Muscle of leg (tissue), 11 donors: ENCODE data around the gene ABR. TPM values are rescaled to one million over a fixed set of nuclear protein-coding genes. Genes with fewer than 3 reads are reported as not detected.
"Not testable (repeated sequence)": the region's sequence is repeated elsewhere in the genome, so short reads cannot be mapped to it uniquely, and the experiment has no call there.

ENCODE experiments used
- DNase-seq: peaks from one replicate; pipeline ENCODE4 v3.0.0; 2013
- H3K27ac ChIP-seq: one replicate; pipeline ENCODE4 v1.5.1; 2013; ENCODE audit warnings: mild to moderate bottlenecking, low read length, control low read depth
- H3K27me3 ChIP-seq: one replicate; pipeline ENCODE4 v1.6.1; 2013; ENCODE audit warnings: low read length; ENCODE audit not compliant: control insufficient read depth, insufficient read depth
- H3K36me3 ChIP-seq: one replicate; pipeline ENCODE4 v1.6.1; 2013; ENCODE audit warnings: low read length; ENCODE audit not compliant: control insufficient read depth, insufficient read depth
- H3K4me1 ChIP-seq: one replicate; pipeline ENCODE4 v1.6.1; 2013; ENCODE audit warnings: low read length; ENCODE audit not compliant: control insufficient read depth, insufficient read depth
- H3K4me3 ChIP-seq: one replicate; pipeline ENCODE4 v1.5.1; 2013; ENCODE audit warnings: low read length, control low read depth
- H3K9me3 ChIP-seq: replicated peaks from 2 replicates; pipeline ENCODE4 v1.6.1; 2013; ENCODE audit warnings: low read depth, low read length; ENCODE audit not compliant: control insufficient read depth
- WGBS: methylation state at CpG from one replicate; pipeline ENCODE4 v1.1.5; 2013; ENCODE audit warnings: missing lambda C conversion rate; ENCODE audit not compliant: insufficient coverage; 5-methylcytosine and 5-hydroxymethylcytosine counted together
- polyA plus RNA-seq, 8 donors: library from polyadenylated mRNA; unstranded; fragments of 120-200 nt; gene quantifications; one replicate each; pipeline versions ENCODE4 v1.2.1 to v1.2.3, GENCODE V29; 2013; ENCODE audit warnings: inconsistent platforms in 1 of 8, low replicate concordance in 1 of 8; ENCODE audit not compliant: insufficient read length in 8 of 8, insufficient read depth in 1 of 8
- total RNA-seq: library from RNA; stranded (reverse); fragments of 120-200 nt; gene quantifications from one replicate; pipeline ENCODE4 v1.2.4, GENCODE V29; 2013

Gene ABR
- total and polyA plus RNA-seq, 9 donors: 21.4 to 58.3 (median 40.1) TPM

DNA sequence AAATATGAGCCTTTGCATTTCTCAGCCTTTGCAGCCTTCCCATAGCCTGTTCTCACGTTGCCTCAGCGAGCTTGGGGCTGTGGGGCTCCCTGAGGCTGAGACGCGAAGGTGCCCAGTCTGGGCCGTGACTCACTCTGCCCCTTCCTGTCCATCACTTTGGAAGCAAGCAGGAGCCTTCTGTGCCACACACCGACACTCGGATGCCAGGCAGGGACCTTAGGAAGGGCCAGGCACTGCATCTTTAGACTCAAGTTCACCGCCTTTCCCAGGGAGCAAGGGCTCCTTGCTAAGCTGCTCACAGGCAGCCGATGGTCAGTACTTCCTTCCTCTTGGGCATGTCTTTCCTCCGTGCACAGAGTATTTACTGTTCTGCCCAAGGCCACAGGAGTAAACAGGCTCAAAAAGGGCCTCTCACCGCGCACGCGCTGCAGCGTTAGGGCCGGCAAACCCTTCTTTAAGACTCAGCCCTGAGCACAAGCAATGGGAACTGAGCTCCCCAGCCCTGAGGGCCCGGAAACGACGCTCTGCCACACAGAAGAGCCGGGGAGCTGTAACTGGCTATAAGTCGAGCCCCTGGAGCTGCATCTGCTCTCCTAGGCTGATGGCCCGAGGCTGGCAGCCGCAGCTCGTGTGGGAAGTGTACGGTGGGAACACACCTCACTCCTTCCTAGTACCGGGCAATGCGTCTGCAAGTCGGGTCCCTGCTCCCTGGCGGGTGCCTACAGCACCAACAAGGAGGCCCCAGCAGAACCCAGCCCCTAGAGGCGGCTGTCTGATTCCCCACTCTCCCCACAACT lies 175.6 kb downstream of the ABR start:
- no peaks in the 10 kb centered on the region for H3K9me3 ChIP-seq
- H3K27ac ChIP-seq: peak overlapping the region; percentile 39
- H3K4me1 ChIP-seq: peaks cover 96% of the 10 kb centered on the region
- H3K36me3 ChIP-seq: peaks cover 77% of the 10 kb centered on the region
- H3K27me3 ChIP-seq: no peaks in the 10 kb centered on the region
- H3K4me3 ChIP-seq: no peak overlapping the region
- 70% methylated on average over 30 of the region's 30 CpGs for whole genome bisulfite sequencing
- no peak for DNase-seq

GRCh38 chr17:1003633-1003971 lies 176.2 kb downstream of the ABR start:
- Histone ChIP-seq H3K27me3 (no peaks in the 10 kb centered on the region), H3K4me1 (peaks cover 92% of the 10 kb centered on the region), H3K4me3 (no peak overlapping the region), H3K27ac (peak overlapping the region; percentile 39), H3K36me3 (peaks cover 76% of the 10 kb centered on the region), H3K9me3 (no peaks in the 10 kb centered on the region)
- WGBS: 76% methylated on average over 5 of the region's 5 CpGs
- DNase-seq: no peak

DNA sequence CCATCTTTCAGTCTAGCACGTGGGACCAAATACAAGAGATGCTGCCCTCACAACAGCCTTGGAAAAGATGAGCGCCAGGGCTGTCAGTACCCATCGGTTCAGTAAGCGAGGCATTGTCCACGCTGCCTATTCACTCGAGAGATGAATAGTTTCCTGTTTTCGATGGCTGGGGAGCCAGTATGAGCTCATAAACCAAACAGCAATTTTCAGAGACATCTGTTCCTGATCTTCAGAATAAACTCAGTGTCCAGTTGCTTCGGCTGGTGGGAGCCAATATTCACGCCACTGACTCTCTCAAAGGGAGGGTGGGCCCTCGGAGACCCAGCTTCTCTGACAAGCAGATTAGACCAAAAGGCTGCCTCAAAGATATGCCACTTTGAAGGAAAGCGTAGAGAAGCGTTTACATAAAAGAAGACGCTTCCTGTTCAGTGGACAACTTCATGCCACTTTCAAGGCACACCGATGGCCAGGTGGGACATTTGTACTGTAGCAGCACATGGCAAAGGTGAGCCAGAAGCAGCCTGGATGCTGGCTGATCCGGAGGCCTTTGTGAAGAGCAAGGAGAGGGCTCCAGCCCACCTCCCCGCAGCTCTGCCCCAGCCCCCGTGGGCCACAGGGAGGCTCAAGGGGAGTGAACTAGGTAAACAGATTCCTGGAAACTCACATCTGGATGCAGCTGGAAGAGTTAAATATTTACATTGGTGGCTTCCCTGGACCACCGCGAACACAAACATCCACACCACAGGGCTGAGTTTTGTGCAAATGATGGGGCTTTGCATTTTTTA lies 176.8 kb downstream of the ABR start:
- H3K9me3 ChIP-seq: no peaks in the 10 kb centered on the region
- H3K36me3 ChIP-seq: peaks cover 78% of the 10 kb centered on the region
- H3K4me1 ChIP-seq: peaks cover 92% of the 10 kb centered on the region
- H3K4me3 ChIP-seq: no peak overlapping the region
- 23% methylated on average over 11 of the region's 19 CpGs for WGBS
- no peaks in the 10 kb centered on the region for H3K27me3 ChIP-seq
- peak; percentile 80 for DNase-seq
- H3K27ac ChIP-seq: peak overlapping the region; percentile 97

DNA sequence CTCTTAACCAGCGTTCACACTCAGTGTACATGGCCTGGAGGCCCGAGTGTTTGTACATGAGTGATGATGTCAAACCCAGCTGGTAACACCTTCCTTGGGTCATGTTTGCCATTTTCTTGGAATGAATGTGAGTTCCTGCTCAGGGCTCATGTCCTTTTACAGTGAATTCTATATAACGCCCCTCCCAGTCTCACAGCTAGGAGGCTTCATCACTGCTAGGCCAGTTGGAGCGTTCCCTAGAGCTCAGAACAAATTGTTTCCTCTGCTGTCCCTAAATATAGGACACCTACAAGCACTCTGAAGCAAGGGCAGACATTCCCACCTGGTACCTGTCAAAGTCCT lies 177.4 kb downstream of the ABR start:
- Histone ChIP-seq H3K9me3 (no peaks in the 10 kb centered on the region), H3K4me1 (peaks cover 89% of the 10 kb centered on the region), H3K4me3 (no peak overlapping the region), H3K27ac (peak overlapping the region; percentile 97), H3K27me3 (no peaks in the 10 kb centered on the region), H3K36me3 (peaks cover 74% of the 10 kb centered on the region)
- WGBS: 65% methylated on average over 2 of the region's 4 CpGs
- no peak for DNase-seq

GRCh38 chr17:1001640-1002411 lies 178.0 kb downstream of the ABR start:
- DNase-seq: no peak
- Histone ChIP-seq H3K27ac (peak overlapping the region; percentile 97), H3K4me3 (no peak overlapping the region), H3K27me3 (no peaks in the 10 kb centered on the region), H3K4me1 (peaks cover 85% of the 10 kb centered on the region), H3K9me3 (no peaks in the 10 kb centered on the region), H3K36me3 (peaks cover 69% of the 10 kb centered on the region)
- 75% methylated on average over 9 of the region's 18 CpGs for WGBS

DNA sequence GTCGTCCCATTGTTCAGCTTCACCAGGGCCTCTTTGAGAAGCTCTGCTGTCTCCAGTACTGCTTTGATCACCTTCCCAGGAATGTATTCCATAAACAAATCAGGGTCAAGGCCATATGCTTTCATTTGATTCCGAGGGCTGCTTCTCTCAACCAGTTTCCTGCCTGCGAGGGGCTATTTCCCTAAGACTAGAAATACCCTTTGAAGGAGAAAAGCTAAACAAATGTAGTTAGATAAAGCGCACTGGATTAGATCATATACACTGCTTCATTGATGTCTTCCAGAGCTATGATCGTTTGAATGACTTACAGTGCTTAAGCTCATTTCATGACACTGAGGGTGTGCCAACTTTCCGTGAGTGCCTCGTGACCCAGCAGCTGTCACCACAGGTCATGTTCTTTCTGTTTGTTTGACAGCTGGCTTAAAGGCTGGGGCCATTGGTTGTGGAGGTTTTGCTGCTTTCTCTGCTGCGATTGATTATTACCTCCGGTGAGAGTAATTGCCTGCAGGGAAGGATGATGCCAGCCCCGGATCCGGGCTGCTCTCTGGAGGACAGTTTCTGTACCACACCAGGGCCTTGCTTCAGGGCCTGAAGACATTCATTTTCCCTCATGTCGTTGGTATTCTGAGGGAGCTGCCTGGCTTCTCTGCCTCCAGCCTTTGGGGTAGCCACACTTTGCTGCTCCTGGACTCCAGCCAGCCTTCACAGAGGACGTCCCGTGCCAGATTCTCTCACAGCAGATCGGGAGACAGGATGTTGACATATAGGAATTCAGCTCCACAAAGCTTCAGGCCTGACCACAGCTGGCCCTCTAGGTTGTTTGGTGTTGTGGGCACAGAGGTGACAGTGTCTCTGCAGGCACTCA lies 179.0 kb downstream of the ABR start:
- Histone ChIP-seq H3K9me3 (no peaks in the 10 kb centered on the region), H3K27me3 (no peaks in the 10 kb centered on the region), H3K36me3 (peaks cover 61% of the 10 kb centered on the region), H3K4me3 (no peak overlapping the region), H3K27ac (peak overlapping the region; percentile 97), H3K4me1 (peaks cover 81% of the 10 kb centered on the region)
- WGBS: 43% methylated on average over 7 of the region's 15 CpGs
- peak; percentile 90 for DNase-seq

GRCh38 chr17:998111-998510 lies 181.7 kb downstream of the ABR start:
- 35% methylated on average over 2 of the region's 2 CpGs for WGBS
- no peak for DNase-seq

DNA sequence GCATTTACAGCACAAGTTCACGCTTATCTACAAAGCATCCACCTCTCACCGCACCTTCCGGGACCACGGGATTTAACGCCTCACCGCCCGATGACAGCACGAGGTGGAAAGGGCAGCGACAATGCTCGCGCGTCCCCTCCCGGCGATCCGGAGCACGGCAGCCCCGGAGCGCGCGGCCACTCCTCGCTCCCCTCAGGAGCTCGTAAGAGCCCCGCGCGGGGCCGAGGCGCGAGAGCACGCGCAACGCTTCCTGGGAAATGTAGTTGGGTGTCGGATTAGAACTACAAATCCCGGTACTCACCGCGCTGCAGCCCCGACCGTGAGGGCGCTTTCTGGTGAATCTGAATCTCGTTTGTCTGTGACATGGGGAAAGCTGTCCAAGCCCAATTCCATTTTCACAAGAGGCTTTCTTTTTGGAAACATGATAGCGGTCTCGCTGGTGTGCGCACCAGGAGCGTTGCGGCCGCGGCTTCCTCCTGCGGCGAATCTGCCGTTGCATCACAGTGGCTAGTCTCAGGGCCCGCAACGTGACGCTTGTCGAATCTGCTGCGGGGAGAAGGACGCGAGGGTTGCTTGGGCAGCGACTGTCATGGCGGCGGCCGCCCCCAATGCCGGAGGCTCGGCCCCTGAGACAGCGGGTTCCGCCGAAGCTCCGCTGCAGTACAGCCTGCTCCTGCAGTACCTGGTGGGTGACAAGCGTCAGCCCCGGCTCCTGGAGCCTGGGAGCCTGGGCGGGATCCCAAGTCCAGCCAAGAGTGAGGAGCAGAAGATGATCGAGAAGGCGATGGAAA lies 183.0 kb downstream of the ABR start, which contains the start of gene TIMM22:
TIMM22 (plus strand) TSS at position 576 of the 791 bp plus-strand sequence; CDS start at position 590, 14 bp downstream.
- DNase-seq: peak; percentile 99
- Histone ChIP-seq H3K36me3 (peaks cover 26% of the 10 kb centered on the region), H3K4me1 (peaks cover 40% of the 10 kb centered on the region), H3K4me3 (peak within 1 kb of the TSS; percentile 78), H3K9me3 (no peaks in the 10 kb centered on the region), H3K27me3 (no peaks in the 10 kb centered on the region), H3K27ac (peak within 1 kb of the TSS; percentile 95)
- under 1% methylated on average over 70 of the region's 71 CpGs for WGBS

More at GRCh38 chr17:998111-998510, 181.7 kb downstream of the ABR start:
- Histone ChIP-seq H3K4me1 (peaks cover 54% of the 10 kb centered on the region), H3K9me3 (no peaks in the 10 kb centered on the region), H3K27ac (no peak overlapping the region), H3K36me3 (peaks cover 39% of the 10 kb centered on the region), H3K4me3 (peak overlapping the region; percentile 78), H3K27me3 (no peaks in the 10 kb centered on the region)

- not testable (repeated sequence) for H3K27me3 ChIP-seq, H3K4me3 ChIP-seq, H3K9me3 ChIP-seq, DNase-seq, H3K27ac ChIP-seq
- WGBS: 86% methylated on average over 4 of the region's 8 CpGs
- Histone ChIP-seq H3K36me3 (peaks cover 12% of the 10 kb centered on the region), H3K4me1 (peaks cover 26% of the 10 kb centered on the region)
These were observed 184.5 kb downstream of the ABR start for GRCh38 chr17:995324-995723.
